ENCODE data around the gene ARHGEF10L.

- TF ChIP-seq CTCF (conservative IDR thresholded peaks at IDR 0.05) (no peak), ZFX (IDR thresholded peaks at IDR 0.05) (no peak)
These were observed 195.8 kb downstream of the ARHGEF10L start for GRCh38 chr1:17735348-17735747.

All from C4-2B (cell line).